ENCODE measurements around the gene TIMM13.
"Not testable (repeated sequence)": the region's sequence is repeated elsewhere in the genome, so short reads cannot be mapped to it uniquely, and the experiment has no call there.

The TIMM13 gene

GRCh38 chr19:2429917-2430535 is 2.6 kb upstream of the TIMM13 start:
- no peak for DNase-seq (ENCODE audit: low read depth)

GRCh38 chr19:2428756-2429711 is 1.6 kb upstream of the TIMM13 start:
- DNase-seq (ENCODE audit: low read depth): no peak

GRCh38 chr19:2428321-2428690 is 920 bp upstream of the TIMM13 start:
- no peak for DNase-seq (ENCODE audit: low read depth)

DNA sequence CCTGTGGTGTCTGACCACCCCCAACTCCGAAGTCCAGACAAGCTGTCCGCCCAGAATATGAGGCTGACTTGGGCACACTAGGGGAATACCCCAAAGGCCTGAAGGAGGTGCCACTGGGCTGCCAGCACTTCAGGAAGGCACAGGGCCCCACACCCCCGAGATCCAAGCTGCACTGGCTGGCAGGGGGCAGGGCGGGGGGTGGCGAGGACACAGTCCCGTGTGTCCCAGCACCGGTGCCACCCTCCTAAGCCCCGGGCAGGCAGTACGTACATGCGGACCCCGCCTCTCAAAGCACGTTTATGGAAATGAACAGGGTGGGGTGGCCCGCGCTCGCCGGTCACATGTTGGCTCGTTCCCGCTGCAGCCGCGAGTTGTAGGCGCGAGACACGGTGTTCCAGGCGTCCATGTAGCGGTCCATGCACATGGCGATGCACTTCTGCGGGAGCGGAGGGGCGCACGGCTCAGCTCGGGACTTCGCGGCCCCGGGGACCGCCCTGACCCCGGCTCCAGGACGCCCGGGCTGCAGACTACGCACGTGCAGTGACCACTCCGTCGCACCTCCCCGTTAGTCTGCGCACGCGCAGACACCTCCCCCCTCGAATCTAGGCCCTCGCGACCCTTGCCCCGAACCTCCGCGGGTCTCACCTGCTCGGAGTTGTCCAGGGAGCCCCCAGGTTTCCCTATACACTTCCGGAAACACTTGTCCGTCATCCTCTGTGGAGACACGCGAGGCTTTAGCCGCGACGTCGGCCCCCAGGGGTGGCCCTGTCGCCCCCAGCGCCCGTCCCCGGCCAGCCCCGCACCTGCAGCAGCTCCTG is 566 bp downstream of the TIMM13 start:
- DNase-seq (ENCODE audit: low read depth): peak; percentile 29

- DNase-seq (ENCODE audit: low read depth): no peak
Measured at GRCh38 chr19:2425622-2426581, 1.5 kb downstream of the TIMM13 start.

GRCh38 chr19:2424686-2425621 is 2.4 kb downstream of the TIMM13 start:
- no peak for DNase-seq (ENCODE audit: low read depth)

DNA sequence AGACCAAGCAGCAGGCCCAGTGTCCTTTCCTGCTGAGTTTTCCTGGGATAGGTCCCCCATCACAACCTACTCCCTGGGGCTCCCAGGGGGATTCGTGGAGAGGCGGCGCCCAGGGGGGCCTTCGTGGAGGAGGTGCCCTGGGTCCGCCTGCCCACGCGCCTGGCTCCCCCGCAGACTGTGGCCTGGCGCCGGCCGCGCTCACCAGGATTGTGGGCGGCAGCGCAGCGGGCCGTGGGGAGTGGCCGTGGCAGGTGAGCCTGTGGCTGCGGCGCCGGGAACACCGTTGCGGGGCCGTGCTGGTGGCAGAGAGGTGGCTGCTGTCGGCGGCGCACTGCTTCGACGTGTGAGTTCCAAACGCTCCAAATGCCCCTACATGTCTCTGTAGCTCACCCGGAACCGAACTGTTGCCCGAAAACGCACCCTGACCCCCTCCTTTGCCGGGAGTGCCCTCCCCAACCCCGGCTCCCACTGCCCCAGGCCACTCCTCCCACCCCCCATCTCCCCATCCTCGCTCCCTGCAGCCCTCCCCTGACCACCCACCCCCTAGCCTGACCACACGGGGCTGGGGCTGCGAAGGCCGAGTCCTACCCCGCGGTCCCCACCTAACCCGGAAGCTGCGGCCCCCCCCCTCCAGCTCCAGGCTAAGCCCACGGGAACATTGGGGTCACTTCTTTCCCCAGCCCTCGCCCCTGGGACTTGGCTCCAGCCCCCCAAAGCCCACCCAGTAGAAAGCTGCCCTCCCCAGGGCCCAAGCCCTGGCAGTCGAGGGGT is 3.3 kb downstream of the TIMM13 start:
- DNase-seq (ENCODE audit: low read depth): no peak

DNA sequence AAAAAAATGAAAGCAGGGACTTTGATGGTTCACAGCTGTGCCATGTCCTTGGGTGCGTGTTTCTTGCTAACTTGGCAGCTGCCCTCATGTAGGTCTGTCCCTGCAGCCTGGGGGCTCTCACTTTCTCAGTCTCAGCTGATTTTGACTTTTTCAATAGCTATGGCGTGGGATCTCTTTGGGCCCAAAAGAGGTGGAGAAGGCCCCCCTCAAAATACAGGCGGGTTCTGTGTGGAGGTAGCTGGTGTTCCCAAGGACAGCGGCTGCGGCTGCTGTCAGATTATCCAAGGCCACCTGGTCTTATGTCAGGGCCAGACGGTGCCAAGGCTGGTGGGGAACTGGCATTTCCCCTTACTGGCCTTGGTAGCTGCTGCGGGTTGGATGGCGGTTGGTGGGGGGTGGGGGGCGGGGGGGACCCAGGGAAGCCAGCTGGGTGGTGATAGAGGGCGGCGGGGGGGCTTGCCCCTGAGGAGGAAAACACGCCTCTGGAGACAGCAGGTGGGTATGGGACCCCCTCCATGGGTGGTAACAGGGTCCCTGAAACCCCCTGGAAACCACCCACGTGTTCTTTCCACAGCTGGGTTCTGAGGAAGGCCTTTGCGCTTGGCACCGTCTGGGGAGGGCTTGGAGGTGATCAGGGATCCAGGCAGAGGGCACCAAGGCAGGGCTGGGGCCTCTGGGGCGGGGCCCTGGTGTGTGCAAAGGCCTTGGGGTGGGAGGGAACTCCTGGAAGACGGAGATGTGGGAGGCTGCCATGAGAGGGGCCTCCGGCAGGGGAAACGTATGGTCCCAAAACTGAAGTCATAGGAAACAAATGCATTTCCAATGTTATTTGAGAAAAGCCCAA is 4.1 kb downstream of the TIMM13 start:
- no peak for DNase-seq (ENCODE audit: low read depth)

- DNase-seq (ENCODE audit: low read depth): no peak
Measured at GRCh38 chr19:2421581-2422306, 5.6 kb downstream of the TIMM13 start.

DNA sequence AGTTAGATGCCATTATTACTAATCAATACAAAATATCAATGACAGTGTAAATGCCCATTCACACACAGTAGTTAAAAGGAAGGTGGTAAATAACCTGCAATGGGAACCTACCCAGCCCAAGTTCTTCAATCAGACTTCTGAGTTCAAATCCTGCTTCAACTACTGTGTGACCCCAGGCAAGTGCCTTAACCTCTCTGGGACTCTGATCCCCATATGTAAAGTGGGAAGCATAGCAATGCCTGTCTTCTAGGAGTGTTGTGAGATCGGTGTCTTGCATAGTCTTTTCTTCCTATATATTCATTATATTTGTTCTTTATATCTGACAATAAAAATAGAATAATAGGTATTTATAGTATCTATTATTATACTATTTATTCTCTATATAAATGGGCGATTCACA is 6.9 kb downstream of the TIMM13 start:
- no peak for DNase-seq (ENCODE audit: low read depth)

GRCh38 chr19:2419754-2420153 is 7.6 kb downstream of the TIMM13 start:
- DNase-seq (ENCODE audit: low read depth): no peak

DNA sequence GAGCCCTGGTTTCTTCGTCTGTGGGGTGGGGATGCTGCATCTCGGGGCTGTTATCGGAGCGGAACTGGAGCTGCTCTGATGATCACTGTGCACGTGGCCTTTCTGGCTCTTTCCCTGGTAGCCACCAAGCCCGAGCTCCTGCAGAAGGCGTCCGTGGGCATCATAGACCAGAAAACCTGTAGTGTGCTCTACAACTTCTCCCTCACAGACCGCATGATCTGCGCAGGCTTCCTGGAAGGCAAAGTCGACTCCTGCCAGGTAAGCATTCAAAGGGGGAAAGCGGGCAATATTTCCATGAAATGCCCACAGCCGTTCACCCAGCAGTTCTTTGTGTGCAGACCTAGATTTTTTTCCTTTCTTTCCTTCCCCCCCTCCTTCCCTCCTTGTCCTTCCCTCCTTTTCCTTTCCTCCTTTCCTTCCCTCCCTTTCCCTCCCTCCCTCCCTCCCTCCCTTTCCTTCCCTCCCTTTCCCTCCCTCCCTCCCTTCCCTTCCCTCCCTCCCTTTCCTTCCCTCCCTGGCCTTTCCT is 9.4 kb downstream of the TIMM13 start:
- no peak for DNase-seq (ENCODE audit: low read depth)

DNA sequence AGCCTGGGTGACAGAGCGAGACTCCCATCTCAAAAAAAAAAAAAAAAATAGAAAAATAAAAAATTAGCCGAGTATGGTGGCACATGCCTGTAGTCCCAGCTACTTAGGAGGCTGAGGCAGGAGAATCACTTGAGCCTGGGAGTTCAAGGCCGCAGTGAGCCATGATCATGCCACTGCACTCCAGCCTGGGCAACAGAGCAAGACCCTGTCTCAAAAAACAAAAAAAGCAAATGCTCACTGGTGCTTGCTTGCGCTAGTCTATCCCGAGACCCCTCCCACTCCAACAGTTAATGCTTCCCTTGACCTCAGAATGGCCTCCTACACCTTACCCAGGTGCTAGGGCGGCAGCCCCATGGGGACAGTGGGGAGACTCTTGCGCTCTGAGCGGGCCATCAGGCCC is 9.9 kb downstream of the TIMM13 start:
- DNase-seq (ENCODE audit: low read depth): not testable (repeated sequence)

GRCh38 chr19:2416321-2417097 is 10.9 kb downstream of the TIMM13 start:
- DNase-seq (ENCODE audit: low read depth): no peak

DNA sequence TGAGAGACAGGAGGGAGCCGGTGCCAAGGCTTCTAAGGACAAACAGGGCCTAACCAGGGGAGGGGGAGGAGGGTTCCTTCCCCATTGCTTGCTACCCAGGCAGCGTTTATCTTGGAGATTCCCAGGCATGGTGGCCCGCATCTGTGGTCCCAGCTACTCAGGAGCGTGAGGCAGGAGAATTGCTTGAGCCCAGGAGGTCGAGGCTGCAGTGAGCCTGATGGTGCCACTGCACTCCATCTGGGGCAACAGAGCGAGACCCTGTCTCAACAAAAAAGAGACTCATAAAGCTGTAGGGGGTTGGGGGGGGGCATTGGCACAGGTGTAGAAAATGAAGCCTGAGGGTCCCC is 11.4 kb downstream of the TIMM13 start:
- DNase-seq (ENCODE audit: low read depth): no peak

DNA sequence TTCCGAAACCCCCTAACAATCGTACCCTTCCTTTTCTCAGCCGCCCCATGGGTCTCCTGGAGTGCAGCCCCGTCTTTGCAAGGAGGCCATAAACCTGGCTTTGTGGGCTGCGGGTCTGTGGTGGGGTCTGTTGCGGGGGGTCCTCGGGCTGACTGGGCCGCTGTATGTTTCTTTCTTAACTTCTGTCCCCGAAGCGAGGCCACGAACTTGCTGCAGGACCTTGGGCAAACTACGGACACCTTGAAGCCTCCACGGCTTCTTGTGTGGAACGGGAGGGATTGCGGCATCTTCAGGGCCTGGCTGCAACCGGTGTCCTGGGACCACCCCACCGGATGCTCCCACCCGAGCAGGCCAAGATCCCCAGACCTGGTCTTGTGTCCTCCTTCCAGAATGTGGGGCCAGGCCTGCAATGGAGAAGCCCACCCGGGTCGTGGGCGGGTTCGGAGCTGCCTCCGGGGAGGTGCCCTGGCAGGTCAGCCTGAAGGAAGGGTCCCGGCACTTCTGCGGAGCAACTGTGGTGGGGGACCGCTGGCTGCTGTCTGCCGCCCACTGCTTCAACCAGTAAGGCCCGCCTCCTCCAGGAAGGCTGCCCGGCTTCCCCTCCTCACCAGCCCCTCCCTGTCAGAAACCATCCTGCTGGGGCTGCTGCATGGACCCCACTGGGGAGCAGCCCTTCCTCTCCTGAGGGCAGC is 12.0 kb downstream of the TIMM13 start:
- DNase-seq (ENCODE audit: low read depth): no peak

Measured in activated T-helper 9 cell treated with anti-CD3 and anti-CD28 coated beads, Interleukin-2, amount 50 U/mL, for 16 hours (primary cell).